Panc1 (cell line): ENCODE data around the gene PDYN.

Experiments used
- CTCF ChIP-seq: fragments of 450-650 bp; IDR thresholded peaks from 2 replicates; pipeline ENCODE4 v1.5.1; 2017; ENCODE audit warnings: mild to moderate bottlenecking
- POLR2AphosphoS5 ChIP-seq: IDR thresholded peaks from 2 replicates; pipeline ENCODE4 v1.6.1; 2012; ENCODE audit warnings: mild to moderate bottlenecking, low read depth, low read length, moderate library complexity
- REST ChIP-seq, 2 experiments: IDR thresholded peaks; 2 replicates each; pipeline ENCODE4 v1.6.1; 2011 to 2012; ENCODE audit warnings: low read depth in 2 of 2, control low read depth in 1 of 2, low read length in 1 of 2, mild to moderate bottlenecking in 1 of 2, moderate library complexity in 1 of 2; ENCODE audit not compliant: insufficient read depth in 1 of 2
- SIN3A ChIP-seq: IDR thresholded peaks from 2 replicates; pipeline ENCODE4 v1.6.1; 2012; ENCODE audit warnings: low read depth, mild to moderate bottlenecking, low read length, moderate library complexity, borderline replicate concordance; ENCODE audit not compliant: insufficient read depth
- TCF7L2 ChIP-seq: IDR thresholded peaks from 2 replicates; pipeline ENCODE4 v1.6.1; 2011; ENCODE audit warnings: mild to moderate bottlenecking, low read depth, low read length, inconsistent platforms

GRCh38 chr20:1940581-1940980 lies 53.3 kb downstream of the PDYN start:
- TF ChIP-seq CTCF (no peak), POLR2AphosphoS5 (no peak), REST (IDR thresholded peaks at IDR 0.05; ENCODE audit: insufficient read depth in 1 of 2, low read depth in 2 of 2, low read length in 1 of 2) (no peak), TCF7L2 (no peak), SIN3A (no peak)
